SJCRH30 (cell line): ENCODE results near the gene GOLGA8N. TPM values are rescaled to one million over a fixed set of nuclear protein-coding genes. Genes with fewer than 3 reads are reported as not detected.
"Not testable (repeated sequence)": the region's sequence is repeated elsewhere in the genome, so short reads cannot be mapped to it uniquely, and the experiment has no call there.

ENCODE experiments used
- DNase-seq, 2 experiments: peaks; one replicate each; pipeline ENCODE4 v3.0.0-alpha.2; 2015 to 2020
- H3K27ac ChIP-seq: fragments of 250-450 bp; sonication (Bioruptor Pico); 2 replicates; pipeline ENCODE4 v1.5.1; 2020; ENCODE audit warnings: mild to moderate bottlenecking, moderate library complexity
- H3K27me3 ChIP-seq: fragments of 250-450 bp; sonication (Bioruptor Pico); 2 replicates; pipeline ENCODE4 v1.5.1; 2020; ENCODE audit warnings: mild to moderate bottlenecking, moderate library complexity
- H3K36me3 ChIP-seq: fragments of 250-450 bp; sonication (Bioruptor Pico); 2 replicates; pipeline ENCODE4 v1.5.1; 2020; ENCODE audit warnings: mild to moderate bottlenecking, moderate library complexity
- H3K4me1 ChIP-seq: fragments of 250-450 bp; sonication (Bioruptor Pico); 2 replicates; pipeline ENCODE4 v1.5.1; 2020; ENCODE audit warnings: mild to moderate bottlenecking, moderate library complexity
- H3K4me3 ChIP-seq: fragments of 250-450 bp; sonication (Bioruptor Pico); 2 replicates; pipeline ENCODE4 v1.5.1; 2020; ENCODE audit warnings: mild to moderate bottlenecking, moderate library complexity
- H3K9me3 ChIP-seq: fragments of 250-450 bp; sonication (Bioruptor Pico); replicated peaks from 2 replicates; pipeline ENCODE4 v1.5.1; 2020; ENCODE audit warnings: mild to moderate bottlenecking, moderate library complexity
- total RNA-seq: library from RNA; depleted of rRNA; stranded (reverse); fragments of >200 nt; shearing (Covaris generic); gene quantifications from 2 replicates; pipeline ENCODE4 v1.2.3, GENCODE V29; 2014; rRNA removed

Gene GOLGA8N
- 1.4 and 1.9 TPM in 2 replicates for total RNA-seq

DNA sequence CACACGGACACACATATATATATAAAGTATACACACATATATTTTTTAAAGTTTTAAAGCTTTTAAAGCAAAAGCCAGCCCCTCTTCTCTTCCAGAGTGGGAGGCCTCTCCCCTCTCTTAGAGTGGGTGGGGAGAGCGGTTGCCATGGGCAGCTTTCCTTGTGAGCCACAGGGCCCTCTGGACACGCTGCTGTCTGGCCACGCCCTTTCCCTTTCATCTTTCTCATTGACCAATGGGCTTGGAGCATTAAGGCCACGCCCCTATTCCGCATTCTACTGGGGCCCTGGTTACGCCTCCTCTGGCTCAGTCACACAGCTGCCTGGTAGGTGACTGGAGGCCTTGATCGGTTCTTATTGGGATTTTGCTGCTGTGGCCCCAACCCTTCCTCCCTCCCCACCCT lies at the start of gene GOLGA8N:
GOLGA8N (plus strand) TSS at position 306 of the 400 bp plus-strand sequence.
- peak in 1 of 2 experiments; percentile 12 for DNase-seq
- not testable (repeated sequence) for H3K4me3 ChIP-seq, H3K27ac ChIP-seq, H3K4me1 ChIP-seq, H3K36me3 ChIP-seq, H3K27me3 ChIP-seq, H3K9me3 ChIP-seq

DNA sequence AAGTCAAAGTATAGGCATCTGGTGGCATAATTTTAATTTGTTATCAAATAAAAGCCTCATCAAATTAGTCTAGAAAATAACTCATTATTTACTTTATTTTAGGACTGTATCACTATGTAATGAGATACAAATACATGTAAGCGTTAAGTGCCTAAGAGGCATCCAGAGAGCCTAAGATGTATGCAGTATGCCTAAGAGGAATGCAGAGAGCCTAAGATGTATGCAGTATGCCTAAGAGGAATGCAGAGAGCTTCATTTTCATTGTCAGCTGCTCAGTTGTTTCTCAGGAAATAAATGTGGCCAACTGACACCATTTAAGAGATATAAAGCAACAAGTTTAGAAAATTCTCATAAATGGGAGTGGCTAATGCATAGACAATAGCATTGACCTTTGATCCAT lies 49.8 kb upstream of the GOLGA8N start:
- H3K36me3 ChIP-seq, H3K27ac ChIP-seq, H3K4me1 ChIP-seq, H3K9me3 ChIP-seq, H3K4me3 ChIP-seq, DNase-seq, H3K27me3 ChIP-seq: not testable (repeated sequence)

DNA sequence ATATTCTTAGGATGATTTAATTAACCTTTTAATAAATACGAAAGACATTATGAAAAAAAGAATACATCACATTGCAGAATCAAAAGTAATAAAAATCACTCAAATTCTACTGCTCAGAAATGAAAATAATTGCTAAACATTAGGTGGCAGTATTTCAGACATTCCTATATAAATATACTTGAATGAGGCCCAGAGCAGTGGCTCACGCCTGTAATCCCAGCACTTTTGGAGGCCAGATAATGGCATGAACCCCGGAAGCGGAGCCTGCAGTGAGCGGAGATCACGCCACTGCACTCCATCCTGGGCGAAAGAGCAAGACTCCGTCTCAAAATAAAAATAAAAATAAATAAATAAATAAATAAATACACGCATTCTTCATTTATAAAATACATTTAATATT lies 48.1 kb upstream of the GOLGA8N start:
- not testable (repeated sequence) for H3K9me3 ChIP-seq, H3K4me3 ChIP-seq, H3K27ac ChIP-seq, H3K4me1 ChIP-seq, DNase-seq, H3K36me3 ChIP-seq, H3K27me3 ChIP-seq

DNA sequence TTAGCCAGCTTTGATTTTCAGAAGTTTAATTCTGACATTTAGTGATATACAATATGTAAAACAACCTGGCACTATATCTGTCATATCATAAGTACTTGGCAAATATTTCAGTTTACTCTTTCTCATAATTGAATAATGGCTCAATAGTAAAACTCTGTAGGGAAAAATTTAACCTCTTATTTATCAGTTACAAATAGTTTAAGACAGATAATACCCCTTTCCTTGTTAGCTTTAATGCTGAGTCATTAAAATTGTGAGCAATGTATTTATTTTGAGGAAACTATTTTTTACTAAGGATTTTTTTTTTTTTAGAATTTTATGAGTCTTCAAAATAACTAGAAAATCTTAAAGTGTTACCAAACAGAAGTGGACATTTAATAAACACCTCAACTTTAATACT lies 38.7 kb upstream of the GOLGA8N start:
- not testable (repeated sequence) for H3K4me1 ChIP-seq, H3K27me3 ChIP-seq

DNA sequence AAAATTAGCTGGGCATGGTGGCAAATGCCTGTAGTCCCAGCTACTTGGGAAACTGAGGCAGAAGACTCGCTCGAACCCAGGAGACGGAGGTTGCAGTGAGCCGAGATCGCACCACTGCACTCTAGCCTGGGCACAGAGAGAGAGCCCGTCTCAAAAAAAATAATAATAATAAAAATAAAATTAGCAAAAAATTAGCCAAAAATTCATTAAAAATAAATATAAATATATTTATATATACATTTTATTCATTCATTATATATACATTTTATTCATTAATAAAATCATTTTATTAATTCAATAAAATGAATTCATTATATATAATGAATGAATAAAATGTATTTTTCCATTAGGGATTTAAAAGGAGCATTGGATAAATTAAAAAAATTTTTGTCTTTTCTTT lies 31.1 kb upstream of the GOLGA8N start:
- DNase-seq, H3K36me3 ChIP-seq, H3K27me3 ChIP-seq, H3K9me3 ChIP-seq, H3K4me1 ChIP-seq, H3K27ac ChIP-seq, H3K4me3 ChIP-seq: not testable (repeated sequence)

More for the DNA sequence above, 38.7 kb upstream of the GOLGA8N start:
- H3K27ac ChIP-seq, H3K9me3 ChIP-seq, H3K4me3 ChIP-seq, H3K36me3 ChIP-seq, DNase-seq: not testable (repeated sequence)

DNA sequence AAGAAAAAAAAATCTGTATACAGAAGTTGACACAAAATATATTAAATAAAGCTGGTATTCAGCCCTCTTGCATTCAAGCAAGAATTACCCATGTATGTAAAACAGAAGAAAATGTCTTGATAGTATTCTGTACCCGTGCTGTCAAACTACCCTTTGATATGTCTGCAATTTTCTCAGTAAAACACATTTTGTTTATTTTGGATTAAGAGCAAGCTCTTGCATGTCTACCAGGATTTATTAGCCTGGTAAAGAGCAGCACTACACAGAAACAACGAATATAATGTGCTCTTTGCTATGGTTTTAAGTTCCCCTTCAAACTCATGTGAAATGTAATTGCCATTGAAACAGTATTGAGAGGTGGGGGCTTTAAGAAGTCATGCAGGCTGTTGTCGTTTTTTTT lies 24.3 kb upstream of the GOLGA8N start:
- not testable (repeated sequence) for H3K36me3 ChIP-seq, H3K27me3 ChIP-seq, DNase-seq, H3K27ac ChIP-seq, H3K4me1 ChIP-seq, H3K9me3 ChIP-seq, H3K4me3 ChIP-seq

DNA sequence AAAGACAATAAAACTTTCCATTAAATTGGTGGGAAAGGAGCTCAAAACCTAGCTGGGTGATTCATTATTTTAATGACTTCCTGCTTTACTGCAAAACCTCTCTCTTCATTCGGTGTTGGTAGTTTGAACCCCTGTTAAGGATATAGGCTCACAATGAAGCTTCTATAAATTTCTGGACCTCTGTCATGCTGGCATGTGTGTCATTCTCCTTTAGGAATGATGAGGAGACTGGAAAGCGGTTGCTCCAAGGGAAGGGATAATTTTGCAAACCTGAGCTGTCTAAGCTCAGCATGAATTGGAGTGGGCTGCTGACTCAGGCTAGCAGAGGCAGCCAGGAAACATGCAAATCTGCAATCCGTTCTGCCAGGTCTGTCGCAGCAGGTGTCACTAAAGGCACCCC lies 14.8 kb upstream of the GOLGA8N start:
- DNase-seq, result not testable (repeated sequence)

DNA sequence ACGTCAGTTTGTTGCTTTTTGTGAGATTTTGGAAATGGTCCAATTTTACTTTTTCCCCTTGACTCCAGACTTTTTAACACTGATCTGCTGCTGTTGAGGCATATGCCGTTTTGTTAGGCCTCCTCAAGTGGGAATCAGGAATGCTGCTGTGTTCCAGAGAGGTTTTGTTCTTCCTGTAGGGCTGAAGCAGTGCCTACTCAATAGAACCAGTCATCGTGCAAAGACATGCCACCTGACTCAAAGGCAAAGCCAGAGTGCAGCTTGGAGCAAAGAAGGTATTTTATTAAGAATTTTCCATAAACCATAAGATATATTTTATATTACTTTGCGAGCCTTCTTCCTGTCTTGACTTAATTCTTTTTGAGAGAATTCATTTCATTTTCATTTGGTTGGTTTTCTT lies 7.4 kb upstream of the GOLGA8N start:
- H3K4me3 ChIP-seq, H3K4me1 ChIP-seq, H3K9me3 ChIP-seq, H3K27ac ChIP-seq, H3K27me3 ChIP-seq, H3K36me3 ChIP-seq, DNase-seq: not testable (repeated sequence)

More for the DNA sequence above, 14.8 kb upstream of the GOLGA8N start:
- H3K4me3 ChIP-seq, H3K27me3 ChIP-seq, H3K9me3 ChIP-seq, H3K4me1 ChIP-seq, H3K36me3 ChIP-seq, H3K27ac ChIP-seq: not testable (repeated sequence)

DNA sequence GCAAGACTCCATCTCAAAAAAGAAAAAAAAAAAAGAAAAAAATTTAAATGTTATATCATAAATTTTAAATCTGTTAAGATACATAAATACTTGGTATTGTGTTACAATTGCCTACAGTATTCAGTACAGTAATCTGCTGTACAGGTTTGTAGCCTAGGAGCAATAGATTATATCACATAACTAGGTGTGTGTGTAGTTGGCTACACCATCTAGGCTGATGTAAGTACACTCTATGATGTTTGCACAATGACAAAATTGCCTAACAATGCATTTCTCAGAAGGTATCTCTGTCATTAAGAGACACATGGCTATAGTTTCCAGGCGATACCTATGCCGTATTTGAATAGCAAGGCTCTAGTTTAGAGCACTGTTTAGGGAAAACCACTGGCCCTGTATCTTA lies 16.3 kb downstream of the GOLGA8N start:
- not testable (repeated sequence) for DNase-seq, H3K4me3 ChIP-seq, H3K36me3 ChIP-seq, H3K27me3 ChIP-seq, H3K27ac ChIP-seq, H3K9me3 ChIP-seq, H3K4me1 ChIP-seq

DNA sequence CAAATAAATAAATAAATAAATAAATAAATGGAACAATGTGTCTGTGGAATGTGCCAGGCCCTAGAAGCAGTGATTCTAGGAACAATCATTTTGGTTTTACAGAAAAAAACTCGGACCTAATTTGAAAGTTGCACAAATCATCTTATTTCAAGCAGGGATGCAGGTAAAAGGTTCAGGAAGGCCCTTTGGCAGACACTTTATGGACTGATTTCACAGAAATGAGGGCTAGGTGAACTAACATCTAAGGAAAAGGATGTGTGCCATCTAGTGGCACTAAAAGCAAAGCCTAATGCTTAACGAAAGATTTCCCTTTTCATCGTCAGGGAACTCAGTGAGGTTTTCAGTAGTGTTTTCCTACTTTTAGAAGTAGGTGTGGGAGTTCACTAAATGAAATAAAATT lies 17.5 kb downstream of the GOLGA8N start:
- not testable (repeated sequence) for H3K36me3 ChIP-seq, H3K4me1 ChIP-seq, H3K9me3 ChIP-seq, H3K27me3 ChIP-seq, H3K4me3 ChIP-seq, H3K27ac ChIP-seq
- DNase-seq, result peak; percentile 13 to 57

DNA sequence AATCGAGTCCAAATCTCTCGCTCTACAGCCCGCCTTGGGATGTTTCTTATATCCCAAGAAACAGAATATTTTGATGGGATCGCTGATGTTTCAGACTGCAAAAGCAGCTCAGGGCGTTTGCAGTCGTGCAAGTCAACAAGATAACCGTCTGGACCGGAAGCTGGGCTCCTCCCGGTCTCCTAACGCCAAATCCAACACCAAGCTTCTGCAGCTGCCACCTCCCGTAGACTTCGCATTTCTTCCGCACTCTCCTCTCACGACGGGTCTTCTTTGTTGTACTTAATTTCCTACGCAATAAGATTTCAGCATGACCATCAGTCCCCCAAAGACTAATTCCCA lies 21.4 kb downstream of the GOLGA8N start:
- Histone ChIP-seq H3K27ac (peak overlapping the region; percentile 98), H3K4me3 (peak overlapping the region; percentile 91)
- not testable (repeated sequence) for H3K4me1 ChIP-seq, H3K27me3 ChIP-seq, H3K36me3 ChIP-seq, H3K9me3 ChIP-seq, DNase-seq

DNA sequence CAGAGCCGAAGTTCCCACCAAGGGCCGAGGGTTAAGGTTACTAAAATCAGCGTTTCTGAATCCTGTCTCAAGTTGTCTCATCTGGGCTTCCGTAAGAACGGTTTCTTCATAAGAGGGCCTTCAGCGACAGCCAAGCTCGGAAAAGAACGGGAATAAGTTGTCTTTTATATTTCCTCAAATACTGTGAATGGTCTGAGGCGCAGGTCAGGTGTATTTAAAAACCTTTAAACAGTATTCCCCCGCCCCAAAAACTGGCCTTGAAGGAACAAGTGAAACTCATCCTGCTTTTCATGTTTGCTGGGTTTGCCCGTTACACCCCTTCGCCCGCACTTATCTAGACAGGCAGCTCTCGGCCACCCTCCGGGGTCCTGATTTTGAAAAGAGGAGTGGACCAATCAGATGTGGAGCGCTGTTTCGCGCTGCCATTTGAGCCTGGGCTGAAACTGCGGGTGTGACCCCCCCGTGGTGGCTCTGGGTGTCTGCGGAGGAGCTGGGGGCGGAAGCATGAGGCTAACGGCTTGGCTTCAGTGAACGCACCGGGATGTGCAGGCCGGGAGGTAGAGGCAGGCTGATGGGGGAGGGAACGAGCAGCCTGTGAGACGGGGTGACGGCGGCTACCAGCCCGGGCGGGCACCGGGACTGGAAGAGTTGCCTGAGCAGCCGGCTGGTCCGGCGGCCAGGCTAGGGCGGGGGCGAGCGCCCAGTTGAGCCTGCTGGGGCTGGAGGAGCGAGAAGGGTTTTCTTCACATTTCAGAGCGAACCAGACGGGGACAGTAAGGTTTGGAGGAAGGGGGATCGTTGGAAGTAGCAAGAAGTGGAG lies 22.0 kb downstream of the GOLGA8N start, which contains the start of gene ARHGAP11A:
ARHGAP11A (plus strand) TSS at position 454 of the 820 bp plus-strand sequence. CDS start 708 bp downstream, outside the sequence.
- H3K9me3 ChIP-seq, H3K27me3 ChIP-seq, H3K4me1 ChIP-seq, H3K36me3 ChIP-seq: not testable (repeated sequence)
- Histone ChIP-seq H3K4me3 (peak within 1 kb of the TSS; percentile 91), H3K27ac (peak within 1 kb of the TSS; percentile 98)
- DNase-seq, result peak; percentile 95

DNA sequence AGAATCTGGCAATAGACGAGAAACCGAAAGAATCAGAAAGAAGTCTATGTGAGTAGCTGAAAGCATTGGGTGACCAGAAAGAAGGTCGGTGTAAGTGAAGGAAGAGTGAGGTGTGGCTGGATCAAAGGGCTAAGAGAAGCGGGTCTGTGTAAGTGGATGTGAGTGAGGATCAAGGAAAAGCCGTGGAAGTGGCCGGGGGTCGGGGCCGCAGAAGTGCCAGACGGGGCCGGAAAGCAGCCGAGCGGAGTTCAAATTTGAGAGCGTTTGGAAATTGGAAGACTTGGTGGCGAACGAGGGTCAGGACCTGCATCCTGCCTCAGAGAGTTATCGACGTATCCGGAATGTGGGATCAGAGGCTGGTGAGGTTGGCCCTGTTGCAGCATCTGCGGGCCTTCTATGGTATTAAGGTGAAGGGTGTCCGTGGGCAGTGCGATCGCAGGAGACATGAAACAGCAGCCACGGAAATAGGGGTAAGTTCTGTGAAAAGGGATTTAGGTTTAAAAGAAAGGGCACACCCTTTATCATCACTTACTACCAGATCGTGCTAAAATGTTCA lies 22.7 kb downstream of the GOLGA8N start:
- not testable (repeated sequence) for H3K9me3 ChIP-seq, H3K4me1 ChIP-seq, H3K27me3 ChIP-seq, H3K36me3 ChIP-seq
- H3K27ac ChIP-seq, result peak overlapping the region; percentile 98
- H3K4me3 ChIP-seq, result peak overlapping the region; percentile 91
- peak; percentile 19 to 33 for DNase-seq

DNA sequence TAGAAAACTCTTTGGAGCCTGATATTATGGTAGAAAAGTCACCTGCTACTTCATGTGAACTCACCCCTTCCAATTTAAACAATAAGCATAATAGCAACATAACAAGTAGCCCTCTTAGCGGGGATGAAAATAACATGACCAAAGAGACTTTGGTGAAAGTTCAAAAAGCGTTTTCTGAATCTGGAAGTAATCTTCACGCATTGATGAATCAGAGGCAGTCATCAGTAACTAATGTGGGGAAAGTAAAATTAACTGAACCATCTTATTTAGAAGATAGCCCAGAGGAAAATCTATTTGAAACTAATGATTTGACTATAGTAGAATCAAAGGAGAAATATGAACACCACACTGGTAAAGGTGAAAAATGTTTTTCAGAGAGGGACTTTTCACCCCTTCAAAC lies 43.2 kb downstream of the GOLGA8N start:
- no peaks in the 10 kb centered on the region for H3K9me3 ChIP-seq
- no peak for DNase-seq
- peaks cover 82% of the 10 kb centered on the region for H3K36me3 ChIP-seq
- no peaks in the 10 kb centered on the region for H3K4me1 ChIP-seq
- H3K4me3 ChIP-seq, result no peak overlapping the region
- H3K27ac ChIP-seq, result no peak overlapping the region
- H3K27me3 ChIP-seq, result no peaks in the 10 kb centered on the region

DNA sequence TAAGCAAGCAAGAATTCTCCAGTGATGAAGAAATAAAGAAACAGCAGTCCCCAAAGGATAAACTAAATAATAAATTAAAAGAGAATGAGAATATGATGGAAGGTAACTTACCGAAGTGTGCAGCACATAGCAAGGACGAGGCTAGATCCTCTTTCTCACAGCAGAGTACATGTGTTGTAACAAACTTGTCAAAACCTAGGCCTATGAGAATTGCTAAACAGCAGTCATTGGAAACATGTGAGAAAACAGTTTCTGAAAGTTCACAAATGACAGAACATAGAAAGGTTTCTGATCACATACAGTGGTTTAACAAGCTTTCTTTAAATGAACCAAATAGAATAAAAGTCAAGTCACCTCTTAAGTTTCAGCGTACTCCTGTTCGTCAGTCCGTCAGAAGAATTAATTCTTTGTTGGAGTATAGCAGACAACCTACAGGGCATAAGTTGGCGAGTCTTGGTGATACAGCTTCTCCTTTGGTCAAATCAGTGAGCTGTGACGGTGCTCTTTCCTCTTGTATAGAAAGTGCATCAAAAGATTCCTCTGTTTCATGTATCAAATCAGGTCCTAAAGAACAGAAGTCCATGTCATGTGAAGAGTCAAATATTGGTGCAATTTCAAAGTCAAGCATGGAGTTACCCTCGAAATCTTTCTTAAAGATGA lies 43.8 kb downstream of the GOLGA8N start:
- H3K36me3 ChIP-seq, result peaks cover 79% of the 10 kb centered on the region
- no peaks in the 10 kb centered on the region for H3K27me3 ChIP-seq
- no peaks in the 10 kb centered on the region for H3K9me3 ChIP-seq
- H3K4me1 ChIP-seq, result no peaks in the 10 kb centered on the region
- no peak for DNase-seq
- H3K4me3 ChIP-seq, result no peak overlapping the region
- H3K27ac ChIP-seq, result no peak overlapping the region
